HG03066 (cell line): Measurements from ENCODE around the gene TMC1.
"Not testable (repeated sequence)": the region's sequence is repeated elsewhere in the genome, so short reads cannot be mapped to it uniquely, and the experiment has no call there.

Source experiments
- ATAC-seq: cut with Tn5 transposase; IDR thresholded peaks from one replicate; pipeline ENCODE4 v1.9.1; 2021; ENCODE audit warnings: low read depth; ENCODE audit not compliant: unreplicated experiment

The TMC1 gene

DNA sequence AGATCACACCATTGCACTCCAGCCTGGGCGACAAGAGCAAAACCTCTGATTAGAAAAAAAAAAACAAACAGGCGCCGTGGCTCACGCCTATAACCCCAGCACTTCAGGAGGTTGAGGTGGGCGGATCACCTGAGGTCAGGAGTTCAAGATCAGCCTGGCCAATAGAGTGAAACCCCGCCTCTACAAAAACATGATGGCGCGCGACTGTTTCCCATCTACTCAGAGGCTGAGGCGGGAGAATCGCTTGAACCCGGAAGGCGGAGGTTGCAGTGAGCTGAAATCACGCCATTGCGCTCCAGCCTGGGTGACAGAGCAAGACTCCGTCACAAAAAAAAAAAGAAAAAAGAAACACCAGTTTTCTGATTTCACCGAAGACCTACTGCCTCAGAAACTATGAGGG is at the start of gene TMC1:
TMC1 (plus strand) TSS at position 193 of the 400 bp plus-strand sequence. CDS start 127,041 bp downstream, outside the sequence.
- ATAC-seq = not testable (repeated sequence)

DNA sequence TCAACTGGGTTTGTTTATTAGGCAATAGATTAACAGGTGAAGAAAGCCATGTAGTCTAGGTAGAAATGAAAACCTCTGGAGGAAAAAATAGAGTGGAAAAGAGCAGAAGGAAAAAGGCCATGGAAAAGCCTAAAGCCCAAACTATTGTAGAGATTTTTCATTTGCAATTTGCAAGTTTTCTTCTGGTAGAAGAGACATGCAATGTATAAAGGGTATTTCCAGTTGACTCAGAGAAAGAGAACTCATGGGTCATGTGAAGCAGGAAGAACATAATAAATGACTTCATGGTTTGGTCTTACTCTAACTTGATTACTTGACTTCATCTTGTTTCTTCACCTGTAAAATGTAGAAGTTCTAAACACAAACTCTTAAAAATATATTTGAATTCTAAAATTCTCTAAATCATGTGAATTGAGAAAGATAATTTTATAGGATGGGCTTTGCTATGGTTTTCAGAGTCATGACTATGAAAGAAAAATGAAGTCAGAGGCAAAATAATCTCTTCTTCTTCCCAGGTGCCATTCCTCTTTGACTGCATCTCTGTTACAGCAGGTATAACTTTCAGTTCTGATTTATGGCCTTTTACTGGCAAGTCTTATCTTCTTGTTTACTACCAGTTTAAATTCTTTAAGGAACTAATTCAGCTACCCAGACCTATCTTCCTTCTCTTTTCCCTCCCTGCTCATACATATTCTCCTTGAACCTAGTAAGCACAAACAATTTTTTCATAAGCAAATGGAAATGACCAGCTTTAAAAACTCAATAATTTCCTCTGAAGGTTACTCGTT is 47.7 kb upstream of the TMC1 start:
- ATAC-seq = peak; percentile 75

DNA sequence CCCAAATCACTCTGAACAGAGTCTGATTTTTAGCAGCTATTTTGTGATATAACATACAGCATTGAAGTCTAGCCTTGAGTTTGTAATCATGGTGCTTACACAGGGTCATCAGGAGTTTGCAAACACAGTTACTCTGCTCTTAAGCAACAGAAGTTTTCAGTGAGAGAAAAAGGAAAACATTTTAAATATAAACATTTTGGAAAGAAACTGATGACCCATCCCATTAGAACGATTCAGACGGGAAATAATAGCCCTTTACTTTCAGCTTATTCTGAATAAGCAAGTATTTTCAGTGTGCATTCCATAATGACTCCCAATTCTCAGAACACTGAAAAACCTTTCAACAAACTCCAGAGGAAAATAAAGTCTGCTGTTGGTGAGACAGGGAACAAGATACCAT is 46.7 kb upstream of the TMC1 start:
- no peak for ATAC-seq

DNA sequence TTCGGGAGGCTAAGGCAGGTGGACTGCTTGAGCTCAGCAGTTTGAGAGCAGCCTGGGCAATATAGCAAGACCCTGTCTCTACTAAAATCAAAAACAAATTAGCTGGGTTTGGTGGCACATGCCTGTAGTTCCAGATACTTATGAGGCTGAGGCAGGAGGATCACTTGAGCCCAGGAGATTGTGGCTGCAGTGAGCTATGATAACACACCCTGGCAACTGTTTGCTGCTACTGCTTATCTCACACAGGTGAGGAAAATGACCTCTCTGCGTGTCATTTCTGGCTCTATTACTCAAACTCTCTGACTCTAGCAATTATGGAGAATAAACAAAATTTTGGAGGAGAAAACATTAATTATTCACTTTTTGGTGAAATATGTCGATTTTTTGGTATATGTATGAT is 45.3 kb upstream of the TMC1 start:
- no peak for ATAC-seq

DNA sequence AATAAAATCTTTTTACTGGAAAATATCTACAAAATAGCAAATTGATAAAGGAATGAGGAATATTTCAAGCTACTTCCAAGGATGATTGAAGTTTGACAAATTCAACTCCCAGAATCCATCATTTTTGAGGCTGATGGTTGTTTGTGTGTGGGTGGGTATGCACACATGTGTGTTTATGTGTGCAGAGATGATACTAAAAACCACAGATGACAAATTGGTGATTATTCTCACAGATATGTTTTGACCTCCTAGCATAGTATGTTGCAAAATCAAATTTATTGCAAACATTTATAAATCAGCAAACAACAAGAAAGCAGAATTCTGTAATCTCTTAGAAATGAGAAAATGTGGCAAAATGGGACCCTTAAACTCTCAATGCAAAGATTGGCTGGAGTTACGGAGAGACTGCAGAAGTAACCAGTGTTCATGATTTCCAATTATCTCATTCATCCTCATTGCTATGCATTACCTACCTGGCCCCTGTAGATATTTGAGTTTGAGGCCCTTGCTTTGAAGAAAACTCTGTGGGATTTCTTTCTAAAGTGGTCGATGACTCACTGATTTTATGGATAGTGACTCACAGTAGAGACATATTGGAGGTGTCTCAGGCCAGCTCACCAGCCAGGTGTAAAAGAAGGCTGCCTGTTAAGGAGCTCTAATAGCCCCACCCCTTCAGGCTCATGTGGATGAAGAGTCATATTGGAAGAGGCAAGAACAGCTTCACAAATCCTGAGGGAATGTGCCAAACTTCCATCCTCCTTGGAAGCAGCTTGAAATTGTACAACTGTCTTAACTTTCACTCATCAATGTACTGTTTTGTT is 44.6 kb upstream of the TMC1 start:
- no peak for ATAC-seq

DNA sequence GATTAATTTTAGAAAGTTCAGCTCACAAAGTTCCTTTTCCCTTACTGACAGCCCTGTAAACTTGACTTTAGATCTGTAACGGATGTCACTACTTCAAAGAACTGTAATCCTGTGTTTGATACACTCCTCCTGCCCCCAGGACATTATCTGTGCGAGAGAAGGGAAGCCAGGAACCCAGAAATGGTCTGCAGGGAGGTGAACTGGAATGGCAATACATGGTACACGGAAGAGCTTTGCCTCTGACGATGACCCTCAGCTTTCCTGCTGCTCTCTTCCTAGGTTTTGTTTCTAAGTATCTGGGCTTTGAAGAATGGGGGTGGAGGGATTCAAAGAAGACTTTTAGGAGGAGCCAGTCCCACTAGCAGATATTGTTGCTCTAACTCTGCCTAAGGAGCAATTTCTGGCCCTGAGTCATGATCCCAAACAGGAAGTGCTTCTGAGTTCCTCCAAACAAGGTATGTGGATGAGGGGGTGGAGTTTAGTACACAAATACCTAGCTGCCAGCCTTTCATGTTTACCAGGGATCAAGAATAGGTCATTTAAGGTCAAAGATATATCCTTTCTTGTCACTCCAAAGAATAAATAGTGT is 43.4 kb upstream of the TMC1 start:
- ATAC-seq = no peak

DNA sequence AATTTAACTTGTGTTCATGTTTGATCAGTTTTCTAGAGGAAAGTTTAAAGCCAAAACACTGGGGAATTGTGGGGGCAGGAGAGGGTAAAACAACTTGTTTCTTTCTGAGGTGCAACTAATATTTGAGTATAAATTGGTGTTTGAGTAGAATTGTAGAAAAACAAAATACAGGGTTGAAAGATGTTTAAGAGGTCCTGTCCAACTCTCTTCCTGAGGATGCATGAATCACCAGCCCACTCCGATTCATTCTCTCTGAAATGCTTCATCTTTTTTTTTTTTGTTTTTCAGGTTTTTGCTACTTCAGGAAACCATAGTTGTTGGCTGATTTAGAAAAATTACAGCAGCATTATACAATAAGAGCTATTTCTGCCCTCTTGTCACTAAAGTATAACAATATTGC is 42.4 kb upstream of the TMC1 start:
- ATAC-seq = no peak

DNA sequence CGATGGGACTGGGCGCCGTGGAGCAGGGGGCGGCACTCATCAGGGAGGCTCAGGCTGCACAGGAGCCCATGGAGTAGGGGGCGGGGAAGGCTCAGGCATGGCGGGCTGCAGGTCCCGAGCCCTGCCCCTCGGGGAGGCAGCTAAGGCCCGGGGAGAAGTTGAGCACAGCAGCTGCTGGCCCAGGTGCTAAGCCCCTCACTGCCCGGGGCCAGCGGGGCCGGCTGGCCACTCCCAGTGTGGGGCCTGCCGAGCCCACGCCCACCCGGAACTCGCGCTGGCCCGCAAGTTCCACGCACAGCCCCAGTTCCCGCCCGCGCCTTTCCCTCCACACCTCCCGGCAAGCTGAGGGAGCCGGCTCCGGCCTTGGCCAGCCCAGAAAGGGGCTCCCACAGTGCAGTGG is 41.1 kb upstream of the TMC1 start:
- ATAC-seq = not testable (repeated sequence)

DNA sequence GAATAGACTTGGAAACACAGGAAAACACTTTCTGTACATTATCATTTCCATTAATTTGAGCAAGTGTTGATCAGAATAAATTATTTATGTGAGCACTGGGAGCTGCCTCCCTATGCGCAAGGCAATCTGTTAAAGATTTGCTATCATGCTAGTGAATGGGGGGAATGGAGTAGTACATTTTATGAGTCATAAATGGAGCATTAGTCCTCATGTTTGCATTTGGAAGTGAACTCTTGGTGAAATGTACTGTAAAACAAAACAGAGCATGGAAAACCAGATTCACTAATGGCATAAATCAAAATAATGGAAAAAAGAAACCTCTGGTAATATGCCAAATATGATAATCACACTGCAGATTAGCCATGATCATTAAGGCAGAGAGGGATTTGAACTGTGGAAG is 40.5 kb upstream of the TMC1 start:
- ATAC-seq = no peak

DNA sequence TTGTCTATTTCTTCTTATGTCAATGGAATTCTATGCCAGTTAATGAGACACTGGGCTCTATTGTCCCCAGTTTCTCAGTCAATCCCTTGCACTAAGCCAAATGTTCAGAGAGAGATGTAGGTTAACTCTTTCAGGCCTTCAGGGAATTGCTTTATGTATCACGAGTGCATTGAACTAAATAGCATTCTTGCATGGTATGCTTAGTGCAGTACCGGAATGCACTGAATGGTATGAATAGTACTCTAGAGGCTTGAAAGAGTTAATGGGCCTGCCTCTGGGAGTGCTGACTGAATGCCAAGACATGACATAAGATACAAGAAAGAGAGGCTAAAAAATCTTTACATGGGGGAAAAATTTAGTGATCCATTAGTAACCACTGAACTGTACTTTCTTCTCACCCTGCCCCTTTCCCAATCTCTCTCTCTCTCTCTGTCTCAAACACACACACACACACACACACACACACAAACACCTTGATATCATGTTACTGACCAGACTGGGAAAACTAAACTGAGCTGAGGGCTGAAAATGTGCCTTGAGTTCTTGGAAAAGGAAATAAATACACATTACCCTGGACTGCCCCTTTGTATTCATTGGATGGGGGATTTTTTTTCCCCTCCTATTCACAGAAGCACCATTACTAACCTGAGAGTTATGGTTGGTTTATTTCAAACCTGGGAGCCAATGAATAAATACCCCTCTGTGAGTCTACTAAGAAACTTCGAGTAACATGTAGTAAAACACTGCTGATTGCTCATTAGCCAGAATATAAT is 35.4 kb upstream of the TMC1 start:
- no peak for ATAC-seq

DNA sequence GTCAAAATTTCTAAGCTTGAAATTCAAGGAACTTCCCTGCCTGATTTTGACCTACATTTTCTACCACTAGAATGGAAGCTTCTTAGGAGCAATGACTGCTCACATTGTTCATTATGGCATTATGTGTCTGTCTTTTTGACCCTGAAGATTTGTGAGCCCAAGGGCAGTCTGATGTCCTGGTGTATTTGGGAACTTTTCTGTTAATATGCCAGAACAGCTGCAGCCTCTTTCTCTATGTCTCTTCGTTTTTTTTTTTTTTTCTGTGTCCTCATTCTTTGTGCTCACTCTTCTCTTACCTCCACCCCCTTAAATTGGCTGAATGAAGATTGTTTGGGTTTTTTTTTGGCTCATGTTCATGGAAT is 34.8 kb upstream of the TMC1 start:
- ATAC-seq = no peak

DNA sequence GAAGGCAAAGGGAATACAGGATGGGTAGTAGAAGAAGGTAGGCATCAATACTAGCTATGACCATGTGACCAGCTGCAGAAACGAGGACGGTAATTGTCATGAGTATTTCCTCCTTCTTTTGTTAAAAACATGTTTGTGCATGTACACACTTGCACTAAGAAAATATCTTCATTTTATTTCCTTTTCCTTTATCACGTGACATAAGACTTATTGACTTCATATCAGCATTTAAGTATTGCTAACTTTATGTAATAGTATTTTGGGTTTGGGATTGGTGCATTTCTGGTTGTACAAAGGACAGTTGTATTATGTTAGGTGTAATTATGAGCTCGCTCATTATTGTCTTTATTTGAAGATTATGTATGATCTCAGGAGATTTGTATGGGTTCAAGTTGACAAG is 33.7 kb upstream of the TMC1 start:
- not testable (repeated sequence) for ATAC-seq

DNA sequence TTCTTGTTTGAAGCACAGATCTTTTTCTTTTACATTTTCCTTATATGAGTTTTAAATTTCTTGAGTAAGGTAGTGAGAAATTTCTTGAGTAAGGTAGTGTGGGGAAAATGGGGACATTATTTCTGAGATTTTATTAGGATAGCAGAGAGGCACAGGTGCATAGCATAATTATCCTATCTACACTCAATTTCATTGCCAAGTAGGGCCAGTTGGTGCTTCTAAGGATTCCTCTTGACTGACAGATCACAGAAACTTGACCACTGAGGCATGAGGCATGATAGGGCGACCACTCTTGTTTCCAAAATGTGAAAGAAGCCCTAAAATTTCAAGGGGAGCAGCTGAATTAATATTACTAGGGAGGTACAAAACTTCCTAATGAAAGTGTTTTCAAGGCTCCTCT is 31.4 kb upstream of the TMC1 start:
- no peak for ATAC-seq

DNA sequence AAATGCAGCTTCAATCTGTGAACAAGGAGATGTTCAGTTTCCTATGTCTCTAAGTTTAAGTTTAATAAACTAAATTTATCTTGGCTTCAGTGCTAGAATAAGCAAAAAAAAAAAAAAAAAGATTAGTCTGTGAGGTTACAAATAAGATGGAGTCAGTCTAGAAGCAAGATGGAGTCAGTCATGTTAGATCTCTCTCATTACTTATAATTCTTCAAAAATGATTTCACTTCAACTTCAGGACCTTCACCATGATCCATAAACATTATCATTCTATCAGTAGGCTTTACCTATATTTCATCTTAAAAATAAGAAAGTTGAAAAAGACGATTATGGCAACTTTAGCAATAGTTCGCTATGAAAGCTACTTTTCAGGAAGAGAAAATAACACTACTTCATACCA is 30.2 kb upstream of the TMC1 start:
- ATAC-seq = no peak

DNA sequence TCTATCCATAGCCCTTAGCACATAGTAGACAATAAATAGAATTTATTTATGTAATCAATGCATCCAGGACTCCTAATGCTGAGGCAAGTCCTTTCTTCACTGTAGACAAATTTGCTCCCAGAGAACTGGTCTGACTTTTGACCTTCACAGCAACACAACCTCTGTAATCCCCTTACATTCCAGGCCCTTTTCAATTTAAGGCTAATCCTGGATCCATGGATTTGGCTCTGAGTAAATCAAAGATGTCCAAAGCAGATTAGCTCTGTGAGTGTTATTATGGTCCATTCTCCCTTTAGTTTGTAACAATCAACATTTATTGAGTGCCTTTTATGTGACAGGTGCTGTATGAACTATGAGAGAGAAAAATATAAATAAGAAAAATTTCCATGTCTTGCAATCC is 27.4 kb upstream of the TMC1 start:
- ATAC-seq = no peak

DNA sequence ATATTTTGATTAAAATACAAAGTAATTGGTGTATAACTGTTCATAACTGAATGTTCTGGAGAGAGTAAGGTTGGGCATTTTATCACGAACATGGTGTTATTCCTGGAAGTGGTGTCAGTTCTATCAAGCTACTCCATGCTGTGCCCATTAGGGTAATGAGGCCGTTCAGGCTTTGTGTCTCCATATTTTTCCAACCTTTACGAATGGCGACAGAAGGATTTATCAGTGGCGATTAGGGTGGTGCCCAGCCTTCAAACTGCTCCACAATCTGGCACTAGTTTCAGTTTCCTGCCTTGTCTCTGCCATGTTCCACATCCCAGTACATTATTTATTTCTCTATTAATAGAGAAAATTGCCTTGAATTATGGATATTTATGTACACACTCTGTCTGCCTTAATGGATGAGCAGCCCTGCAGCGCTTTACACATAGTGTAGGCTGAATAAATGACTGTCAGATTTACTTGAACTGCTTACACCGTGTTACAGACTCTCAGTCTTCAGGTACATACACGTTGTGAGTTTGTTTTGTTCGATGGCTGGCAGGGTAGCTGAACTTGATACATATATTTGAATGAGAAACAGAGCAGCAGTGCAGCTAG is 23.9 kb upstream of the TMC1 start:
- no peak for ATAC-seq

DNA sequence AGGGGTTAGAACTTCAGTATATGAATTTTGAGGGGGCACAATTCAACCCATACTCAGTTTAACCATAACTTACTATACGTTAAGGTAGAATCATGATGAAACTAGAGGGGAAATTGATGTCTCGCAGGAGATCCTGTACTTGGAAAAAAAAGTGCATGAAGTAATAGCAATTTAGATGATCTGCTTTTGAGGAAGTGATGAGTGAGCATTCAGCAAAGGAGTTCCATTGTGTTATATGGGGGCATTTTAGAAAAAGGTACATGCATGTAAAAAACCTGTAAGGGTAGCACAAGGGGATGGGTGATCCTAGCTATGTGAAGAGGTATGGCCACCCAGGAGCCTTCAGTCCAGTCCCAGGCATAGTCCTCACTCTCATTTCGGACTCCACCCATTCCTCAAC is 14.8 kb upstream of the TMC1 start:
- ATAC-seq = no peak

DNA sequence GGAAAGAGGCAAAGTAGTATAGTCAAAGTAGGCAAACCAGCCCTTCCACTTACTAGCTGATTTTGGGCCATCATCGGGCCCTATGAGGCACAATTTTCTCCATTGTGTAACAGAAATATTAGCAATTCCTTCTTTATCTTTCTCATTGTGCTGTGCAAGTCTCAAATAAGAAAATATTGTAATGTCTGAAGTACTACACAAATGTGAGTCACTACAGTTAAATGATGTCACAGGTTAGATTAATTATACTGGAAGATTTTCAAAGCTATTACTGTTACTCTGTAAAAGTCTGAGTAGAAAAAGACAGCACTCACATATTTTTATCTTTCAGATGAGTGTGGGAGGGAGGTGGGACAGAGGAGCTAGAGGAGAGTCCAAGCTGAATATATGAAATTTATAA is 12.4 kb upstream of the TMC1 start:
- no peak for ATAC-seq

DNA sequence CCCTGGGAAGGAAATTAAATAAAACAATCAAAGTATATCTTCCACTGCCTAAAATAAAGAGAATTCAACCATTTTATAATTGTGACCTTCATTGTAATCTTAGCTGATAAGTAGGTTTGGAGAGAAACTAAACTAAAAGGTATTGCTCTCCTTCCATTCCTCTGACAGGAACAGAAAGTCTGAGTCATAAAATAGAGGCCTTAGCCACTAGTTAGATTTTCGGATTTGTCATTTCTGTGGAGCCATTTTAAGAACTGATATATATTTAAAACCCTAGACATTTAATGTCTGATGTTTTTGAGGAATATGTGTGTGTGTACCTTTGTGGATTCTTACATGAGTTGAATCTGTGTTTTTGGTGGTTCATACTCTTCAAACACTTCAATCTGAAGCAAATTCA is 11.8 kb upstream of the TMC1 start:
- ATAC-seq = peak; percentile 93

DNA sequence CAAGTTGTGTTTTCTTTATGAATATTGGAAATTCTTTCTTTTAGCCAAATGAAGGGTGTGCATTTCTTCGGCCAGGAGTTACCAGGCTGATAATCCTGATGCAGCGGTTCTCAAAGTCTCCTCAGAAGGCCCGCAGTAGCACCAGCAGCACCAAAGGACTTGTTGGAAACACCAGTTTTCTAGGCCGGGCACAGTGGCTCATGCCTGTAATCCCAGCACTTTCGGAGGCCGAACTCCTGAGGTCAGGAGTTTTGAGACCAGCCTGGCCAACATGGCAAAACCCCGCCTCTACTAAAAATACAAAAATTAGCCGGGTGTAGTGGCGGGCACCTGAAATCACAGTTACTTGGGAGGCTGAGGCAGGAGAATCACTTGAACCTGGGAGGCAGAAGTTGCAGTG is 397 bp upstream of the TMC1 start:
- ATAC-seq = not testable (repeated sequence)
